Neural cell (in vitro differentiated cells): ENCODE measurements around the gene RS1.

ENCODE experiments used
- CTCF ChIP-seq: fragments of 450-650 bp; IDR thresholded peaks from 2 replicates; pipeline ENCODE4 v1.5.1; 2014; ENCODE audit warnings: antibody characterized with exemption, mild to moderate bottlenecking, moderate library complexity; ENCODE audit not compliant: poor library complexity, severe bottlenecking
- EP300 ChIP-seq: fragments of 450-650 bp; conservative IDR thresholded peaks from 2 replicates; pipeline ENCODE4 v1.6.1; 2014; ENCODE audit warnings: antibody characterized with exemption, mild to moderate bottlenecking, moderate library complexity; ENCODE audit not compliant: poor library complexity, severe bottlenecking
- EZH2 ChIP-seq: fragments of 200-600, 300-800 bp; shearing (Covaris generic), sonication (generic); IDR thresholded peaks from 2 replicates; pipeline ENCODE4 v1.6.1; 2014; ENCODE audit warnings: antibody characterized with exemption, low read length, borderline replicate concordance, mild to moderate bottlenecking; ENCODE audit not compliant: insufficient read depth, poor library complexity, severe bottlenecking
- POLR2AphosphoS5 ChIP-seq: IDR thresholded peaks from 2 replicates; pipeline ENCODE4 v1.6.1; 2012
- SMC3 ChIP-seq: fragments of 450-650 bp; conservative IDR thresholded peaks from 2 replicates; pipeline ENCODE4 v1.6.1; 2014; ENCODE audit warnings: antibody characterized with exemption, mild to moderate bottlenecking, moderate library complexity; ENCODE audit not compliant: poor library complexity
- TAF1 ChIP-seq: IDR thresholded peaks from 2 replicates; pipeline ENCODE4 v1.6.1; 2012; ENCODE audit warnings: low read depth

GRCh38 chrX:18707426-18708049, 35.6 kb upstream of the RS1 start, which contains the start of gene PPEF1:
- TF ChIP-seq CTCF = no peak
- no peak for TF ChIP-seq EZH2
- TF ChIP-seq SMC3 = no peak
- TF ChIP-seq POLR2AphosphoS5 = peak; percentile 44
- TF ChIP-seq TAF1 = no peak
- no peak for TF ChIP-seq EP300
